Immature natural killer cell (primary cell): Measurements from ENCODE around the gene ZNRF2. TPM values are rescaled to one million over a fixed set of nuclear protein-coding genes. Genes with fewer than 3 reads are reported as not detected.

ENCODE experiments used
- DNase-seq, 3 donors: peaks; one replicate each; pipeline ENCODE4 v3.0.0; 2022; ENCODE audit warnings: mixed read lengths in 1 of 3
- H3K27ac Mint-ChIP-seq, 6 donors: one replicate each; pipeline ENCODE4 v1.8.0; 2020; ENCODE audit warnings: mixed read lengths in 6 of 6, mild to moderate bottlenecking in 5 of 6, inconsistent platforms in 4 of 6, moderate library complexity in 3 of 6
- H3K27me3 Mint-ChIP-seq, 3 donors: one replicate each; pipeline ENCODE4 v1.8.0; 2020 to 2021; ENCODE audit warnings: low read depth in 3 of 3, mild to moderate bottlenecking in 3 of 3, mixed read lengths in 3 of 3, moderate library complexity in 3 of 3, inconsistent platforms in 1 of 3
- H3K36me3 Mint-ChIP-seq, 3 donors: one replicate each; pipeline ENCODE4 v1.8.0; 2020; ENCODE audit warnings: mixed read lengths in 3 of 3, inconsistent platforms in 2 of 3, mild to moderate bottlenecking in 2 of 3
- H3K4me1 Mint-ChIP-seq, 2 donors: one replicate each; pipeline ENCODE4 v1.8.0; 2020; ENCODE audit warnings: inconsistent platforms in 2 of 2, mild to moderate bottlenecking in 2 of 2, mixed read lengths in 2 of 2, moderate library complexity in 1 of 2
- H3K4me3 Mint-ChIP-seq, 5 donors: one replicate each; pipeline ENCODE4 v1.8.0; 2020; ENCODE audit warnings: mild to moderate bottlenecking in 5 of 5, mixed read lengths in 5 of 5, inconsistent platforms in 3 of 5, moderate library complexity in 3 of 5
- H3K9me3 Mint-ChIP-seq, 6 donors: one replicate each; pipeline ENCODE4 v1.8.0; 2020; ENCODE audit warnings: mild to moderate bottlenecking in 6 of 6, mixed read lengths in 6 of 6, inconsistent platforms in 4 of 6, moderate library complexity in 3 of 6
- polyA plus RNA-seq, 3 donors: library from polyadenylated mRNA; unstranded; fragments of 300-500 nt; fragmentation: Illumina TruSeq; gene quantifications; one replicate each; pipeline ENCODE4 v1.2.3, GENCODE V29; 2021

The ZNRF2 gene
- polyA plus RNA-seq, 3 donors from 2014 or later: 1.9 to 3.7 (median 3.1) TPM

DNA sequence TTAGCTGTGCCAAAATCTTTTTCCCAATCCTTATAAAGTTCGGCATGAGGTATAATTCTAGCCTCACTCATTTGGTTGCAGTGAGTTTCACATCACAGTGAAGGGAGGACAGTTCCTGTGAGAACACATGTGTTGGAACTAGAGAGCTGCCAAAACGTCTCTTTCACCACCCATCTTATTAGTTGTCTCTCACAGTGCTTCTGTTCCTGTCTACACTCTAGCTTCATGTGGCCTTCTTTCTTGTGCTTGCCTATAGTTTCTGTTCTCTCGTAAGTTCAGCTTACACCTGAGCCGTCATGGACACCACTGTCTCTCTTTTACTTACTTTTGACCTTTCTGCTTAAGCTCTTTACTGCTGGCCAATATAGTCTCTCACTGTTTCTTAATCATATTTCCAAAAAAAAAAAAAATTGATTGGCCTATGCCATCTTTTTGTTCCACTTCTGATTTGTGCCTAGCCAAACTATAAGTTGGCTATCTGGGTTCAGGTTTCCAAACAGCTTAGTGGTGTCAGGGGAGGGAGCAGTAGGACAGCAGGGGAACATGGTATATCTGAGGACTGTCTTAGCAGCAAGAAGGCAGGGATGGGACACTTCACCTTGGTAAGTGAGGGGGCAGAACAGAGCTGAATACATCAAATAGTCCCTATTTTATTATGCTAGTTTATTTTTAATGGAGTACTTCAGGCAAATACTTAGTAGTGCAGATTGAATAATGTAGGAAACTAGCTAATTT lies 38.0 kb downstream of the ZNRF2 start:
- H3K9me3 Mint-ChIP-seq: no peaks in the 10 kb centered on the region
- peaks cover 0 to 12% (median 8%) of the 10 kb centered on the region in 3 donors for H3K36me3 Mint-ChIP-seq
- H3K4me1 Mint-ChIP-seq: peaks cover 57 to 73% of the 10 kb centered on the region in 2 donors
- H3K27ac Mint-ChIP-seq: peak overlapping the region; percentile 93 to 100 (median 98)
- DNase-seq: peak; percentile 54 to 67 (median 60)
- H3K27me3 Mint-ChIP-seq: no peaks in the 10 kb centered on the region
- H3K4me3 Mint-ChIP-seq: peak overlapping the region; percentile 78 to 94 (median 85)

DNA sequence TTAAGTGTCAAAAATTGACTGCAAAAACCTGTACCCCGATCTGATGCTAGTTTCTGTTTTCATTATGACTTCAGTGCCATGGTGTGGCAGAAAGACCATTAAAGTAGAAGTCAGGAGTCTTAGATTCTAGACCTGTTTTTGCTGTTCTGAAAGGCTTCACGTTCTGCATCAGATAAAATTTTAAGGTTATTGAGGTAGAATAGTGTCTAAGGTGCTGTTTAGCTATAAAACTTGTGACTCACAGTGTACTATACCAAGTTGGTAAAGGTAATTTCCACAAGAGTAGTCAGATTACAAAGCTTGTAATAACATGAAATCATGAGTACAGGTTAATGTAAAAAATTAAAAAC lies 38.6 kb downstream of the ZNRF2 start:
- peak; percentile 33 to 40 (median 35) for DNase-seq
- peaks cover 53 to 68% of the 10 kb centered on the region in 2 donors for H3K4me1 Mint-ChIP-seq
- H3K27me3 Mint-ChIP-seq: no peaks in the 10 kb centered on the region
- H3K36me3 Mint-ChIP-seq: peaks cover 0 to 12% (median 8%) of the 10 kb centered on the region in 3 donors
- H3K27ac Mint-ChIP-seq: peak overlapping the region; percentile 93 to 100 (median 98)
- H3K9me3 Mint-ChIP-seq: no peaks in the 10 kb centered on the region
- peak overlapping the region; percentile 78 to 94 (median 85) for H3K4me3 Mint-ChIP-seq

DNA sequence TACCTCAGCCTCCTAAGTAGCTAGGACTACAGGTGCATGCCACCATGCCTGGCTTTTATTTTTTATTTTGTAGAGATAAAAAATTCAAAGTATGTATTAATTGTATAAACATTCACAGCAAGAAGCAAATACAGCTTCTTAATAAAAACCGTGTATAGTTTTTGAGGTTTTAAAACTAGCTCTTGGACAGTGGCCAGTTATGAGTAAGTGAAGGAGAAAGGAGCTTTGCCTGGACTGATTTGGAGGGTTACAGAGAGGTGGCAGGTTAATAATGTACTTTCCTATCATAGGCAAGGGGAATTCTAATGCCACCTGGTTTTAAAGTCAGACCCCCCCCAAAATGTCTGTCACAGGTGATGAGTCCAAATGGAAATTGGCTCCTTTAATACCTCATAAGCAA lies 43.4 kb downstream of the ZNRF2 start:
- H3K4me3 Mint-ChIP-seq: no peak overlapping the region
- peaks cover 0 to 1% (median 0%) of the 10 kb centered on the region in 6 donors for H3K9me3 Mint-ChIP-seq
- H3K27me3 Mint-ChIP-seq: peaks cover 0 to 5% (median 2%) of the 10 kb centered on the region in 3 donors
- no peak for DNase-seq
- H3K4me1 Mint-ChIP-seq: peaks cover 58 to 67% of the 10 kb centered on the region in 2 donors
- H3K36me3 Mint-ChIP-seq: peaks cover 0 to 12% (median 11%) of the 10 kb centered on the region in 3 donors
- H3K27ac Mint-ChIP-seq: peak overlapping the region in 1 of 6 donors; percentile 8

DNA sequence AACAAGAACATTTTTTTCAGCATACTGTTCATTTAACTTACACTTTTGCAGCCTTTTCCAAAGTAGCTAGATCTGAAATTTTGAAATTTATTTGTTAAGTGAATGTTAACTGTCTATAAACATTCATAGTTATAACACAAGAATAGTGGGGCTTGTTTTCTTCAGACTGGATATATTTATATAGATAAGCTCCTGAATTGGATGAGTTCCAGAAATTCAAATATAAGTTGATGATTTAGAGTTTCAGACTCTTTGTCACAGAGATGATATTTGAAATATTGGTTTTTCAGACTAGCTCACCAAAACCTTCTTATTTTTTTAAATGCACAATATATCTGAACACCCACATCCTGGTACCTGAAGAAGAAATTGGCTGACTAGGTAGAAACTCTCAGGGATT lies 44.0 kb downstream of the ZNRF2 start:
- Mint-ChIP-seq H3K9me3 (peaks cover 0 to 1% (median 0%) of the 10 kb centered on the region in 6 donors), H3K27me3 (peaks cover 0 to 5% (median 2%) of the 10 kb centered on the region in 3 donors), H3K4me1 (peaks cover 53 to 61% of the 10 kb centered on the region in 2 donors), H3K36me3 (peaks cover 0 to 12% (median 11%) of the 10 kb centered on the region in 3 donors), H3K4me3 (no peak overlapping the region), H3K27ac (peak overlapping the region in 2 of 6 donors; percentile 17 to 71)
- DNase-seq: no peak

DNA sequence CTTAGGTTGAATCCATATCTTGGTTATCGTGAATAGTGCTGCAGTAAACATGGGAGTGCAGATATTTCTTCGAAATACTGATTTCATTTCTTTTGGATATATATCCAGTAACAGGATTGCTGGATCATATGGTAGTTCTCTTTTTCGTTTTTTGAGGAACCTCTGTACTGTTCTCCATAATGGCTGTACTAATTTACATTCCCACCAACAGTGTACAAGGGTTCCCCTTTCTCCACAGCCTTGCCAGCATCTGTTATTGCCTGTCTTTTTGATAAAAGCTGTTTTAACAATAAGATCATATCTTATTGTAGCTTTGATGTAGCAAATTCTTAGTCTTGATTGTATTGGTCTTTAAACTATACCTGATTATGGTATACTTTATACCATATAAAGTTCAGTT lies 45.3 kb downstream of the ZNRF2 start:
- Mint-ChIP-seq H3K9me3 (peaks cover 0 to 1% (median 0%) of the 10 kb centered on the region in 6 donors), H3K4me3 (peak overlapping the region in 1 of 5 donors; percentile 74), H3K4me1 (peaks cover 55 to 65% of the 10 kb centered on the region in 2 donors), H3K27me3 (peaks cover 0 to 5% (median 2%) of the 10 kb centered on the region in 3 donors), H3K27ac (peak overlapping the region; percentile 11 to 92 (median 82)), H3K36me3 (peaks cover 0 to 8% (median 8%) of the 10 kb centered on the region in 3 donors)
- no peak for DNase-seq

DNA sequence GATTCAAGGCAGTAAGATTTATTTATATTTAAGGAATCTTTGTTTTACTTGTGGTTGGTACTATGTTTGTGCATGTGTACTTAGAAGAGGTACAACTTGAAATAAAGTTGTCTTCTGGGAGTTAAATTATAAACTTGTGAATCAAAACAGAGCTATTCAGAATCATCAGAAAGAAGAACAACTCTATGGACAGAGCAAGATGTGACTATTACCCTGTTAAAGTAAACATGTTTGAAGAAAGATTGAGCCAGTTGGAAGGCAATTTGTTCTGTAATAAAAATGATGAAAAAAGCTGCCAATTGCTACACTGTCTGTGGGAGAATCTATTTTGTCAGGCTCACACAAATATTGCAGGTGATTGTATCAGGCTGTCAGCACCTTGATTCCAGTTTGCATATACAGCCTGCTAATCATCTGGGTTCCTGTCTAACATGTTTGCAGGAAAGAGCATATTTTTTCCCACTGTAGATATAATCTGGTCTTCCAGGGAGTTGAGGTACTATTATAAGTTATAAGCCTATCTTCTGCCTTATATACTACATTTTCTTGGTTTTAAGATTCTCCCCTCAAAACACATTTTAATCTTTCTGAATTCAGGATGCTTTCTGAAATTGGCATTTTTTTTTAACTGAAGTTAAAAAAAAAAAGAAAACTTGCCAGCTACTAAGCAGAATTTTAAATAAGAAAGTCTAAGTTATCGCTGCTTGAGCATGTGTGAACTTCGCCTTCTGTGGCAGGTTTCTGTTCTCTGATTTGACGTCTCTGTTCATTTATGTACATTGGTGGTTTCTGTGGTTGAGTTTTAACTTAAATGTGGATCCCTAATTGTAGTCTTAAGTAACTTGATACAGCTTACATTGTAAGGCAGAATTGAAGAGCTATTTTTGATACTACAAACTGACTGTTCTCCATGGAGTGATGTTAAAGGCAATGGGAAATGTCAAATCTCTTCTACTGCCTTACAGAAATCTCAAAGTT lies 46.0 kb downstream of the ZNRF2 start:
- peaks cover 0 to 7% (median 6%) of the 10 kb centered on the region in 3 donors for H3K36me3 Mint-ChIP-seq
- H3K27me3 Mint-ChIP-seq: peaks cover 0 to 5% (median 2%) of the 10 kb centered on the region in 3 donors
- peak overlapping the region; percentile 55 to 78 (median 74) for H3K4me3 Mint-ChIP-seq
- peak overlapping the region; percentile 75 to 92 (median 83) for H3K27ac Mint-ChIP-seq
- peaks cover 53 to 65% of the 10 kb centered on the region in 2 donors for H3K4me1 Mint-ChIP-seq
- DNase-seq: peak; percentile 58 to 77 (median 69)
- peaks cover 0 to 1% (median 0%) of the 10 kb centered on the region in 6 donors for H3K9me3 Mint-ChIP-seq

DNA sequence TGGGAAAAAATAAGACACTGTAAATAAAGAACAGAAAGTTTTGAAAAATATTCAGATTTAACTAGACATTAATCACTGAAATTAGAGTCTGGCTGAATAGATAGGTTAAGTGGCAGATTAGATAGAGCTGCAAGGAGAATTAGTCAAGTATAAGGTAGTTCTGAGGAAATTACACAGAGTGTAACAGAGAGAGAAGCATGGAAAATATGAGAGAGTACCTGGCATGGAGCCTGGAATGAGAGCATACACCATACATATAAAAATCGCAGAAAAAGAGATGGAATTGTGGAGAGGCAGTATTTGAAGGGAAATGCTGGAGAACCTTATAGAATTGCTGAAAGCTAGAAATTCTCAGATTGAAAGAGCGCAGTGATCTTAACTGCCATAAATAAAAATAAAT lies 46.9 kb downstream of the ZNRF2 start:
- Mint-ChIP-seq H3K4me3 (peak overlapping the region in 4 of 5 donors; percentile 44 to 78 (median 53)), H3K9me3 (peaks cover 0 to 1% (median 0%) of the 10 kb centered on the region in 6 donors), H3K27me3 (peaks cover 0 to 5% (median 2%) of the 10 kb centered on the region in 3 donors), H3K36me3 (peaks cover 0 to 6% (median 4%) of the 10 kb centered on the region in 3 donors), H3K4me1 (peaks cover 55 to 74% of the 10 kb centered on the region in 2 donors), H3K27ac (peak overlapping the region; percentile 75 to 92 (median 82))
- DNase-seq: no peak

DNA sequence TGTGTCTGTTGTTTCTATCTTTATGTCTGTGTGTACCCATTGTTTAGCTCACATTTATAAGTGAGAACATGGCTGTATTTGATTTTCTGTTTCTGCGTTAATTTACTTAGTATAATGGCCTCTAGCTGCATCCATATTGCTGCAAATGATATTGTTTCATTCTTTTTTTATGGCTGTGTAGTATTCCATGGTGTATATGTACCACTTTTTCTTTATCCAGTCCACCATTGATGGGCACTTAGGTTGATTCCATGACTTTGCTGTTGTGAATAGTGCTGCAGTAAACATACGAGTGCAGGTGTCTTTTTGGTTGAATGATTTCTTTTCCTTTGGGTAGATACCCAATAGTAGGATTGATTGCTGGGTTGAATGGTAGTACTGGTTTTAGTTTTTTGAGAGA lies 48.2 kb downstream of the ZNRF2 start:
- Mint-ChIP-seq H3K4me3 (no peak overlapping the region), H3K36me3 (peaks cover 0 to 3% (median 0%) of the 10 kb centered on the region in 3 donors), H3K27ac (peak overlapping the region; percentile 31 to 80 (median 52)), H3K27me3 (peaks cover 0 to 5% (median 2%) of the 10 kb centered on the region in 3 donors), H3K9me3 (peaks cover 0 to 1% (median 0%) of the 10 kb centered on the region in 6 donors), H3K4me1 (peaks cover 53 to 75% of the 10 kb centered on the region in 2 donors)
- no peak for DNase-seq

DNA sequence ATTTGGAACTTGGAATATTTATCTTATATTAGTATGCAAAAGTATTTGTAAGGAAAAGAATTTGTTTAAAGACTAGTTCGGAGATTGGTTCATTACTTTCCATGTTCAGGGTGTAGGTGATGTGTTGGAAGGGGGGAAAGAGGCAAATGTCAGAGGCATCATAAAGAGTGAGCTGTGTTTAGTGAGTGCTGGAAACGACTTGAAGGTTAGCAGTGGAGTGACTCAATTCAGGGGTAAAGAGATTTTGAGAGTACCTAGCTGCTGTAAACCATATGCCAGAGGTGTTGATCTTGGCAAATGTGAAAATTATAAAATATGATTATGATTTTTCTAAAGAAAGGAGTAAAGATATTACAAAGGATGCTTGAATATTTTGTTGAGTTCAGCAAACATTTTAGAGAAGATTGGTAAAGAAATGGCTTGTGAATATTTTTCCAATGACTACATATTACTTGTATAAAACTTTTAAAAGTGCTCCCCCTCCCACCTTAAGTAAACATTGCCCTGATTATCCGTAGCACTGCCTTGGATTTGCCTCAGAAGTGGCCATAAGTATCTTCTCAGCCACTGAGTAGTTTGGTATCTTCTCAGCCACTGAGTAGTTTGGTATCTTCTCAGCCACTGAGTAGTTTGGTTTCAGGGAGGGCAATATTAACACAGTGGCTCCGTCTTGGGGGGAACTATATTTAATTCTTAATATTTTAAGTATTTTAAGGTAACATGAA lies 51.5 kb downstream of the ZNRF2 start:
- H3K27me3 Mint-ChIP-seq: peaks cover 0 to 4% (median 0%) of the 10 kb centered on the region in 3 donors
- H3K27ac Mint-ChIP-seq: peak overlapping the region in 1 of 6 donors; percentile 43
- H3K4me1 Mint-ChIP-seq: peaks cover 53 to 75% of the 10 kb centered on the region in 2 donors
- DNase-seq: no peak
- H3K9me3 Mint-ChIP-seq: peaks cover 0 to 1% (median 0%) of the 10 kb centered on the region in 6 donors
- H3K4me3 Mint-ChIP-seq: no peak overlapping the region
- H3K36me3 Mint-ChIP-seq: peaks cover 0 to 3% (median 0%) of the 10 kb centered on the region in 3 donors

DNA sequence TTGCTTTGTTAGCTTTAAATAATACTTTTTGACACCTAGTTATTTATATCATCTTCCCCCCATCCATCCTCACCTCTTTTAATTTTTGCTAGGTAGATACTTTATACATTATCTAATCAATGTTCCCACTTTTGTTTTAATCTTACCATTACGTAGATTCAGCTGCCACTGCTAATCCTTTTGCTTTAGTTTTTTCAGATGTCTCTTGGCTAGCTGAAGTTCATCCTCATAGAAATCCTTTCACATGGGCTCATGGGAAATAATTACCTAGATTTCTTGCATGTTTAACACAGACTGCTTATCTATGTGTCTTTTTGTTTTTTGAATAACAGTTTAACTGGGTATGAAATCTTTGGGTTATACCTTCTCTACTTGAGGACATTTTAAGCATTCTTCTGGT lies 60.1 kb downstream of the ZNRF2 start:
- peaks cover 68 to 89% of the 10 kb centered on the region in 2 donors for H3K4me1 Mint-ChIP-seq
- peaks cover 0 to 5% (median under 1%) of the 10 kb centered on the region in 6 donors for H3K9me3 Mint-ChIP-seq
- peaks cover 5 to 21% (median 6%) of the 10 kb centered on the region in 3 donors for H3K27me3 Mint-ChIP-seq
- H3K4me3 Mint-ChIP-seq: no peak overlapping the region
- H3K27ac Mint-ChIP-seq: peak overlapping the region in 5 of 6 donors; percentile 1 to 61 (median 38)
- H3K36me3 Mint-ChIP-seq: peaks cover 0 to 4% (median 4%) of the 10 kb centered on the region in 3 donors
- no peak for DNase-seq

DNA sequence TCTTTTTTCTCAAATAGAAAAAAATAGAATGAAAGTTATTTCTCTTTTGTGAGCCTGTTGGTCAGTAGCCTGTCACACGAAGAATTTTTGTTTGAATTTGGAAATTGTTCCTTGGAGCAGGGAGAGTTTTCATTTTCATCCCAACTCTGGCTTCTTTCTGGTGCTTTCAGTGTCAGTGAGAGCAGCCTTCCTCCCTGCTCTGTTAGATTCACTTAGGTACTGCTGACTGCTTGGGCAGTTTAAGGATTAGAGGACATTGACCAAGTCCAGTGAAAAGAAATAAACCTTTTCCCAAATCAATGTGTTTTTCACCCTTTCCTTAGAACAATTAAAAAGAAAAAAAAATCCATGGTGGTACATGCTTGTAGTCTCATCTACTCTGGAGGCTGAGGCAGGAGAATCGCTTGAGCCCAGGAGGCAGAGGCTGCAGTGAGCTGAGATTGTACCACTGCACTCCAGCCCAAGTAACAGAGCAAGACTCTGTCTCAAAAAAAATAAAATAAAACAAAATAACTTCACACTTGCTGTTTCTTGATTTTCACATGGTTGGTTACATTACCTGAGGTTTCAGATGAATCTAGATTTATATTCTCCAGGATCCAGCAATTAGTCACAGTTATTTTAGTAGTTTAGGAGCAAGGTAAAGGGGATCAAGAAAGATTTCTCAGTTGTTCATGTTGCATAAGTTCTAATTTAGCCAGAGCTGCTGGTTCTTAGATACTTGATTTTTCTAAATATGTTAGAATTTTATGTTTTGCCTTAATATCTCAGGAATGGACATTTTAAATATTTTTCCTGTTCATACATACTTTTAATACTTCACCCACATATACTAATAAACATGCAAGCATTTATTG lies 63.1 kb downstream of the ZNRF2 start:
- H3K4me3 Mint-ChIP-seq: peak overlapping the region; percentile 70 to 88 (median 82)
- DNase-seq: no peak
- no peaks in the 10 kb centered on the region for H3K36me3 Mint-ChIP-seq
- H3K27ac Mint-ChIP-seq: peak overlapping the region; percentile 85 to 97 (median 92)
- H3K9me3 Mint-ChIP-seq: peaks cover 0 to 1% (median 0%) of the 10 kb centered on the region in 6 donors
- H3K4me1 Mint-ChIP-seq: peaks cover 58 to 90% of the 10 kb centered on the region in 2 donors
- H3K27me3 Mint-ChIP-seq: peaks cover 5 to 12% (median 6%) of the 10 kb centered on the region in 3 donors

DNA sequence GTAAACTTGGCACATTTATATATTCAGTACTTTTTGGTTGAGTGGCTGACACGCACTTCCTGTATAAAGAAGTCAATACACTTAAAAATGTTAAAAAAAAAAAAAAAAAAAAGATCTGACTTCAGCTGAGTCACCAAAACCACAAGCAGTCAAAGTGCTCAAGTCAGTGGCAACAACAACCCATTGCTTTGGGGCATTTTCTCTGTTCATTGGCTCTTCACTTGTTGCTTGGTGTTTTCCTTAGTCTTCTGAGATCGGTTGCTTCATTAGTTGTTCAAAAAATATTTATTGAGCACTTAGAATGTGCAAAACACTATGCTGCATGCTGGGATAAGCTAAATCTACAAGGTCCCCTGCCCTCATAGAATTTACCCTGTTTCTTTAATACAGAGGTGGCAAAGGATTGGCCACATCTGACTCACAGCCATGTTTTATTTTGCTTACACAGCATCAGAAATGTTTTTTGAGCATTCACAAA lies 63.7 kb downstream of the ZNRF2 start:
- Mint-ChIP-seq H3K4me3 (peak overlapping the region; percentile 70 to 88 (median 82)), H3K27ac (peak overlapping the region; percentile 85 to 97 (median 92)), H3K4me1 (peaks cover 58 to 90% of the 10 kb centered on the region in 2 donors), H3K36me3 (no peaks in the 10 kb centered on the region), H3K27me3 (peaks cover 5 to 12% (median 6%) of the 10 kb centered on the region in 3 donors), H3K9me3 (peaks cover 0 to 1% (median 0%) of the 10 kb centered on the region in 6 donors)
- peak; percentile 74 to 82 (median 75) for DNase-seq
